SK-N-SH (cell line): ENCODE results near the gene TMEM109.

ENCODE experiments used
- EP300 ChIP-seq, 2 experiments: IDR thresholded peaks; 2 replicates each; pipeline versions ENCODE4 v1.4.0 to v1.6.1; 2012; ENCODE audit warnings: borderline replicate concordance in 1 of 2, low read depth in 1 of 2, low read length in 1 of 2
- JUND ChIP-seq: IDR thresholded peaks from 2 replicates; pipeline ENCODE4 v1.4.0; 2012
- MXI1 ChIP-seq: IDR thresholded peaks from 2 replicates; pipeline ENCODE4 v1.6.1; 2012; ENCODE audit warnings: mild to moderate bottlenecking, low read depth, low read length, improper control_type of control experiment
- POLR2AphosphoS5 ChIP-seq: IDR thresholded peaks from 2 replicates; pipeline ENCODE4 v1.6.1; 2012; ENCODE audit warnings: low read depth, low read length
- RAD21 ChIP-seq: IDR thresholded peaks from 2 replicates; pipeline ENCODE4 v1.6.1; 2012; ENCODE audit warnings: mild to moderate bottlenecking, low read length
- TCF12 ChIP-seq: IDR thresholded peaks from 2 replicates; pipeline ENCODE4 v1.4.0; 2012
- TEAD4 ChIP-seq: IDR thresholded peaks from 2 replicates; pipeline ENCODE4 v1.4.0; 2012; ENCODE audit warnings: mild to moderate bottlenecking, borderline replicate concordance; ENCODE audit not compliant: insufficient read depth
- YY1 ChIP-seq: IDR thresholded peaks from 2 replicates; pipeline ENCODE4 v1.4.0; 2012; ENCODE audit warnings: low read depth, mild to moderate bottlenecking
- TF ChIP-seq, protein P1 (sequence below): fragments of 200-600 bp; sonication (generic); IDR thresholded peaks from 2 replicates; pipeline ENCODE4 v1.6.1; 2017; ENCODE audit warnings: antibody characterized with exemption, mild to moderate bottlenecking, moderate library complexity
- TF ChIP-seq, protein P2 (sequence below): fragments of 150-350 bp; IDR thresholded peaks from 2 replicates; pipeline ENCODE4 v1.6.1; 2017; ENCODE audit warnings: antibody characterized with exemption, low read length, low read depth, borderline replicate concordance
- TF ChIP-seq, protein P3 (sequence below): IDR thresholded peaks from 2 replicates; pipeline ENCODE4 v1.6.1; 2012; ENCODE audit warnings: mild to moderate bottlenecking, low read depth, low read length, moderate library complexity
- TF ChIP-seq, protein P4 (sequence below): IDR thresholded peaks from 2 replicates; pipeline ENCODE4 v1.4.0; 2012; ENCODE audit warnings: low read depth, borderline replicate concordance

DNA sequence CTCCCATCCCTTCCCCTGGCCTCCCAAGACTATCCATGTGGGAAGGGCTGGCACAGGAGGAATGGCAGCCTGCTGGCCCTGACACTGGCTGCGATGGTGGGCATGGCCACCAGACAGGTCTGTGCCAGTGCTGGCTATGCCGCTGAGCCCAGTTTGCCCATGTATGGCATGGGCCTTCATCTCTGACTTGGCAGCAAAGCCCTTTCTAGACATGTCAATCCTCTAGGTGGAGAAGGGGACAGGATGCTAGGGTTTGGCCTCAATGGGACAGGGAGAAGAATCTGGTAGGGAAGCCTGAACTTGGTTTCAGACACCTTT, 37.8 kb upstream of the TMEM109 start:
- TF ChIP-seq, protein P1, sequence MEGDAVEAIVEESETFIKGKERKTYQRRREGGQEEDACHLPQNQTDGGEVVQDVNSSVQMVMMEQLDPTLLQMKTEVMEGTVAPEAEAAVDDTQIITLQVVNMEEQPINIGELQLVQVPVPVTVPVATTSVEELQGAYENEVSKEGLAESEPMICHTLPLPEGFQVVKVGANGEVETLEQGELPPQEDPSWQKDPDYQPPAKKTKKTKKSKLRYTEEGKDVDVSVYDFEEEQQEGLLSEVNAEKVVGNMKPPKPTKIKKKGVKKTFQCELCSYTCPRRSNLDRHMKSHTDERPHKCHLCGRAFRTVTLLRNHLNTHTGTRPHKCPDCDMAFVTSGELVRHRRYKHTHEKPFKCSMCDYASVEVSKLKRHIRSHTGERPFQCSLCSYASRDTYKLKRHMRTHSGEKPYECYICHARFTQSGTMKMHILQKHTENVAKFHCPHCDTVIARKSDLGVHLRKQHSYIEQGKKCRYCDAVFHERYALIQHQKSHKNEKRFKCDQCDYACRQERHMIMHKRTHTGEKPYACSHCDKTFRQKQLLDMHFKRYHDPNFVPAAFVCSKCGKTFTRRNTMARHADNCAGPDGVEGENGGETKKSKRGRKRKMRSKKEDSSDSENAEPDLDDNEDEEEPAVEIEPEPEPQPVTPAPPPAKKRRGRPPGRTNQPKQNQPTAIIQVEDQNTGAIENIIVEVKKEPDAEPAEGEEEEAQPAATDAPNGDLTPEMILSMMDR, result no peak
- TF ChIP-seq EP300 (IDR thresholded peaks at IDR 0.05; ENCODE audit: borderline replicate concordance in 1 of 2, low read depth in 1 of 2, low read length in 1 of 2) (no peak), RAD21 (no peak), MXI1 (no peak), TEAD4 (no peak), YY1 (no peak), POLR2AphosphoS5 (no peak), JUND (no peak), TCF12 (no peak)
- TF ChIP-seq, protein P2, sequence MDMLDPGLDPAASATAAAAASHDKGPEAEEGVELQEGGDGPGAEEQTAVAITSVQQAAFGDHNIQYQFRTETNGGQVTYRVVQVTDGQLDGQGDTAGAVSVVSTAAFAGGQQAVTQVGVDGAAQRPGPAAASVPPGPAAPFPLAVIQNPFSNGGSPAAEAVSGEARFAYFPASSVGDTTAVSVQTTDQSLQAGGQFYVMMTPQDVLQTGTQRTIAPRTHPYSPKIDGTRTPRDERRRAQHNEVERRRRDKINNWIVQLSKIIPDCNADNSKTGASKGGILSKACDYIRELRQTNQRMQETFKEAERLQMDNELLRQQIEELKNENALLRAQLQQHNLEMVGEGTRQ, result no peak
- TF ChIP-seq, protein P3, sequence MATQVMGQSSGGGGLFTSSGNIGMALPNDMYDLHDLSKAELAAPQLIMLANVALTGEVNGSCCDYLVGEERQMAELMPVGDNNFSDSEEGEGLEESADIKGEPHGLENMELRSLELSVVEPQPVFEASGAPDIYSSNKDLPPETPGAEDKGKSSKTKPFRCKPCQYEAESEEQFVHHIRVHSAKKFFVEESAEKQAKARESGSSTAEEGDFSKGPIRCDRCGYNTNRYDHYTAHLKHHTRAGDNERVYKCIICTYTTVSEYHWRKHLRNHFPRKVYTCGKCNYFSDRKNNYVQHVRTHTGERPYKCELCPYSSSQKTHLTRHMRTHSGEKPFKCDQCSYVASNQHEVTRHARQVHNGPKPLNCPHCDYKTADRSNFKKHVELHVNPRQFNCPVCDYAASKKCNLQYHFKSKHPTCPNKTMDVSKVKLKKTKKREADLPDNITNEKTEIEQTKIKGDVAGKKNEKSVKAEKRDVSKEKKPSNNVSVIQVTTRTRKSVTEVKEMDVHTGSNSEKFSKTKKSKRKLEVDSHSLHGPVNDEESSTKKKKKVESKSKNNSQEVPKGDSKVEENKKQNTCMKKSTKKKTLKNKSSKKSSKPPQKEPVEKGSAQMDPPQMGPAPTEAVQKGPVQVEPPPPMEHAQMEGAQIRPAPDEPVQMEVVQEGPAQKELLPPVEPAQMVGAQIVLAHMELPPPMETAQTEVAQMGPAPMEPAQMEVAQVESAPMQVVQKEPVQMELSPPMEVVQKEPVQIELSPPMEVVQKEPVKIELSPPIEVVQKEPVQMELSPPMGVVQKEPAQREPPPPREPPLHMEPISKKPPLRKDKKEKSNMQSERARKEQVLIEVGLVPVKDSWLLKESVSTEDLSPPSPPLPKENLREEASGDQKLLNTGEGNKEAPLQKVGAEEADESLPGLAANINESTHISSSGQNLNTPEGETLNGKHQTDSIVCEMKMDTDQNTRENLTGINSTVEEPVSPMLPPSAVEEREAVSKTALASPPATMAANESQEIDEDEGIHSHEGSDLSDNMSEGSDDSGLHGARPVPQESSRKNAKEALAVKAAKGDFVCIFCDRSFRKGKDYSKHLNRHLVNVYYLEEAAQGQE, result no peak
- TF ChIP-seq, protein P4, sequence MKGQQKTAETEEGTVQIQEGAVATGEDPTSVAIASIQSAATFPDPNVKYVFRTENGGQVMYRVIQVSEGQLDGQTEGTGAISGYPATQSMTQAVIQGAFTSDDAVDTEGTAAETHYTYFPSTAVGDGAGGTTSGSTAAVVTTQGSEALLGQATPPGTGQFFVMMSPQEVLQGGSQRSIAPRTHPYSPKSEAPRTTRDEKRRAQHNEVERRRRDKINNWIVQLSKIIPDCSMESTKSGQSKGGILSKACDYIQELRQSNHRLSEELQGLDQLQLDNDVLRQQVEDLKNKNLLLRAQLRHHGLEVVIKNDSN, result no peak
